Muscle of leg (tissue), 11 donors: ENCODE data around the gene ZNF70. TPM values are rescaled to one million over a fixed set of nuclear protein-coding genes. Genes with fewer than 3 reads are reported as not detected.

Experiments
- DNase-seq: peaks from one replicate; pipeline ENCODE4 v3.0.0; 2013
- H3K27ac ChIP-seq: one replicate; pipeline ENCODE4 v1.5.1; 2013; ENCODE audit warnings: mild to moderate bottlenecking, low read length, control low read depth
- H3K27me3 ChIP-seq: one replicate; pipeline ENCODE4 v1.6.1; 2013; ENCODE audit warnings: low read length; ENCODE audit not compliant: control insufficient read depth, insufficient read depth
- H3K36me3 ChIP-seq: one replicate; pipeline ENCODE4 v1.6.1; 2013; ENCODE audit warnings: low read length; ENCODE audit not compliant: control insufficient read depth, insufficient read depth
- H3K4me1 ChIP-seq: one replicate; pipeline ENCODE4 v1.6.1; 2013; ENCODE audit warnings: low read length; ENCODE audit not compliant: control insufficient read depth, insufficient read depth
- H3K4me3 ChIP-seq: one replicate; pipeline ENCODE4 v1.5.1; 2013; ENCODE audit warnings: low read length, control low read depth
- H3K9me3 ChIP-seq: replicated peaks from 2 replicates; pipeline ENCODE4 v1.6.1; 2013; ENCODE audit warnings: low read depth, low read length; ENCODE audit not compliant: control insufficient read depth
- WGBS: methylation state at CpG from one replicate; pipeline ENCODE4 v1.1.5; 2013; ENCODE audit warnings: missing lambda C conversion rate; ENCODE audit not compliant: insufficient coverage; 5-methylcytosine and 5-hydroxymethylcytosine counted together
- polyA plus RNA-seq, 8 donors: library from polyadenylated mRNA; unstranded; fragments of 120-200 nt; gene quantifications; one replicate each; pipeline versions ENCODE4 v1.2.1 to v1.2.3, GENCODE V29; 2013; ENCODE audit warnings: inconsistent platforms in 1 of 8, low replicate concordance in 1 of 8; ENCODE audit not compliant: insufficient read length in 8 of 8, insufficient read depth in 1 of 8
- total RNA-seq: library from RNA; stranded (reverse); fragments of 120-200 nt; gene quantifications from one replicate; pipeline ENCODE4 v1.2.4, GENCODE V29; 2013

Gene ZNF70
- total and polyA plus RNA-seq, 9 donors = 3.9 to 6.9 (median 5.1) TPM

DNA sequence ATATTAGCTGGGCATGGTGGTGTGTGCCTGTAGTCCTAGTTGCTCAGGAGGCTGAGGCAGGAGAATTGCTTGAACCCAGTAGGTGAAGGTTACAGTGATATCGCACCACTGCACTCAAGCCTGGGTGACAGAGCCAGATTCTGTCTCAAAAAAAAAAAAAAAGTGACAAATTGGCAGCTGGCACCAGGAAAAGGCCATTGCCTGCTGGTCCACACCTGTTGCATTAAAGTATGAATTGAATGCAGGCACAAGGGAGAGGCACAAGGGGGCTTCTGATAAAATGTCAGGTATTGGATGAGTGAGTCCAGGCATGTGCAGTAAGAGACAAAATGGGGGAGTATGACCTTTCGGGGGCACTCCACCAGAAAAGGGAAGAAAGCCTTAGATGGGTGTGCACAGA is 28.2 kb downstream of the ZNF70 start:
- Histone ChIP-seq H3K9me3 (no peaks in the 10 kb centered on the region), H3K27ac (no peak overlapping the region), H3K4me3 (no peak overlapping the region), H3K4me1 (peaks cover 2% of the 10 kb centered on the region), H3K27me3 (no peaks in the 10 kb centered on the region), H3K36me3 (no peaks in the 10 kb centered on the region)
- 88% methylated on average over 2 of the region's 2 CpGs for WGBS
- DNase-seq = no peak

DNA sequence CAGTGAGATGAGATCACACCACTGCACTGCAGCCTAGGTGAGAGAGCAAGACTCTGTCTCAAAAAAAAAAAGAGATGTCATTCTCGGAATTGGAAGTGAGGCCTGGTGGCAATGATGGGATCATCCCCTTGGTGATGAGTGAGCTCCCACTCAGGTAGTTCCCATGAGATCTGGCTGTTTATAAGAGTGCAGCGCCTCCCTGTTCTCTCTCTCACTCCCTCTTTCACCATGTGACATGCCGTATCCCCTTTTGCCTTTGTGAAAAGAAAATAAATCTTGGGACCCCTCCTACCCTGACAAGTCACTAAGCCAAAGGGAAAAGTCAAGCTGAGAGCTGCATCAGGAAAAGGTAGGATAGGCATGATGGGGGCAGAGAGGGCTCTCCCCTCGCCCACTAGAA is 28.8 kb downstream of the ZNF70 start:
- Histone ChIP-seq H3K9me3 (no peaks in the 10 kb centered on the region), H3K27ac (no peak overlapping the region), H3K27me3 (no peaks in the 10 kb centered on the region), H3K4me1 (peaks cover 6% of the 10 kb centered on the region), H3K4me3 (no peak overlapping the region), H3K36me3 (no peaks in the 10 kb centered on the region)
- DNase-seq = no peak
- 63% methylated on average over 1 of the region's 4 CpGs for WGBS

DNA sequence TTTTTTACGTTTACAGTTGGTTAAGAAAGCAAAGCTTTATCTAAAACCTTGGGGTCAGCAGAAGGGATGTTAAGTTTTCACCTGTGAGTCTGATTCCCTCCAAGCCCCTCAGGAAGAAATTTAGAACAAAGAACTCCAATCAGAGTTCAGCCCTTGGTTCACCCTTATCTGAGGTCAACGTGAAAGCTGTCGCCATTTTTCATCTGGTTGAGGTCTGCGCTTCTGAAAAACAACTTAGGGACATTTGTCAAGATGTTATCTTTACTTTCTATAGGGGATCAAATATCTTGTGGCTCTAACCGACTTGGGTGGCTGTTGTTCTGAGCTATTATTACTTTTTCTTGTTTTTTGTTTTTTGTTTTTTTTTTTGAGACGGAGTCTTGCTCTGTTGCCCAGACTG is 30.1 kb downstream of the ZNF70 start:
- Histone ChIP-seq H3K36me3 (no peaks in the 10 kb centered on the region), H3K4me3 (no peak overlapping the region), H3K27ac (no peak overlapping the region), H3K27me3 (no peaks in the 10 kb centered on the region), H3K4me1 (peaks cover 12% of the 10 kb centered on the region), H3K9me3 (no peaks in the 10 kb centered on the region)
- no CpG with 5 or more reads among the region's 6 CpGs for WGBS
- DNase-seq = no peak

DNA sequence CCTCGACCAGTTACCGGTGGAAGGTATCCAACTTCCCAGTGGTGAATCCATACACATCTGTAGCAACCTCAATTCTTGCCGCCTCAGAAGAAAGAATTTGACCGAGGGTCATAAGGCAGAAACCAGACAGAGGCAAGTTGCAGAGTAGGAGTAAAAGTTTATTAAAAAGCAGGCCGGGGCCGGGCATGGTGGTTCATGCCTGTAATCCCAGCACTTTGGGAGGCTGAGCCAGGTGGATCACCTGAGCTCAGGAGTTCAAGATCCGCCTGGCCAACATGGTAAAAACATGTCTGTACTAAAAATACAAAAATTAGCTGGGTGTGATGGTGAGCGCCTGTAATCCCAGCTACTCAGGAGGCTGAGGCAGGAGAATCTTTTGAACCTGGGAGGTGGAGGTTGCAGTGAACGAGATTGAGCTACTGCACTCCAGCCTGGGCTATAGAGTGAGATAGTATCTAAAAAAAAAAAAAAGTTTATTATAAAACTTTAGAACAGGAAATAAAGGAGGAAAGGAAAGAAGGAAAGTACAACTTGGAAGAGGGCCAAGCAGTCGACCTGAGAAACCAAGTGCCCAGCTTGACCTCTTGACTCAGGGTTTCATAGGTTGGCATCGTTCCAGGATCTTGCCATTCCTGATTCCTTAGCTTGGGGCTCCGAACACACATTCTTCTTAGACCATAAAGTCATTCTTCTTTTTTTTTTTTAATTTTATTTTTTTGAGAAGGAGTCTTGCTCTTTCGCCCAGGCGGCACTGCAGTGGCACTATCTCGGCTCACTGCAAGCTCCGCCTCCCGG is 32.3 kb downstream of the ZNF70 start:
- peak; percentile 15 for DNase-seq
- Histone ChIP-seq H3K27ac (no peak overlapping the region), H3K9me3 (no peaks in the 10 kb centered on the region), H3K36me3 (peaks cover 11% of the 10 kb centered on the region), H3K27me3 (no peaks in the 10 kb centered on the region), H3K4me1 (peaks cover 12% of the 10 kb centered on the region), H3K4me3 (no peak overlapping the region)
- 83% methylated on average over 5 of the region's 17 CpGs for WGBS

DNA sequence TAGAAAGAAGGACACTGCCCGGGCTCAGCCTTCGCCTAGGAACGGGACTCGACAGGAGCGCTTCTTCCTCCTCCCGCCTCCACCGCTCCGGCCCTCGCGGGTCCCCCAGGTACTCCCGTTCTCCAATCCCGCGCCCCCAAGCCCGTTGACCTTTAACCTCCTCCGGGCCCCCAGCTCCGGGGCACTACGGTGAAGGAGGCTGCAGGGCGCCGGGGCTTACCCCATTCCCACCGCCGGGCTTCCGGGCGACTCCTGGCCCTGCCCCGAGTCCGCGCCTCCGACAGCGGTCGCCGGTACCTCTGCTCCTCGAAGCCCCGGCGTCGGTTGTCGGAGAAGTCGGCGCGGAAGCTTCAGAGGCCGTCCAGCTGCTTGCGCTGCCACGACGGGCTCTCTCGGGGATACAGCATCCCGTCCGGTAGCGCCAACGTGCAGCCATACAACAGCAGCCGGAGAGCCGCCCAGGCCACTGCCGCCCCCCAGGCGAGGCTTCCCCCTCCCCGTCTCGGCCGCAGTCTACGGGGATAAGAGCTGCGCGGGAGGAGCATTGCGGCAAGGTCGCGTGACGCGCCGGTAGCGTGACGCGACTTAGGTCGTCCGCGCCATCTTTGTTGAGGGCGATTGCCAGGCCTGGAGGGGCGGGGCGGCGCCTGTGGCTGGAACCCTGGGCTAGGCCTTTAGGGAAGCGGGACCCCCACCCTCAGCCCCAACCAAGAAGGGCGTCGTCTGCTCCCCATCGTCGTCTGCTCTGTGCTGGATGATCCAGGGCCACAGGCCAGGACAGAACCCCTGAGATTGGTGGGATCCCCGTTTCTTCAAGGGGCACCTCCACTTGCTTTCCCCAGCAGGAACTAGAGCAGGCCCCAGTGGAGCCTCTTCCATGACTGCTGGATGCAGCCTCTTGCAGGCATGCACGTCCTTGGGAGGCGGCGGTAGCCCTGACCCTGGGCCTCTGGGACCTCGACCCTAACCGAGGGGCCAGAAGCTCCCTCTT is 33.8 kb downstream of the ZNF70 start:
- Histone ChIP-seq H3K4me3 (peak overlapping the region; percentile 90), H3K4me1 (peaks cover 10% of the 10 kb centered on the region), H3K27me3 (no peaks in the 10 kb centered on the region), H3K27ac (no peak overlapping the region), H3K36me3 (peaks cover 24% of the 10 kb centered on the region), H3K9me3 (no peaks in the 10 kb centered on the region)
- 1% methylated on average over 71 of the region's 84 CpGs for WGBS
- DNase-seq = peak; percentile 93

DNA sequence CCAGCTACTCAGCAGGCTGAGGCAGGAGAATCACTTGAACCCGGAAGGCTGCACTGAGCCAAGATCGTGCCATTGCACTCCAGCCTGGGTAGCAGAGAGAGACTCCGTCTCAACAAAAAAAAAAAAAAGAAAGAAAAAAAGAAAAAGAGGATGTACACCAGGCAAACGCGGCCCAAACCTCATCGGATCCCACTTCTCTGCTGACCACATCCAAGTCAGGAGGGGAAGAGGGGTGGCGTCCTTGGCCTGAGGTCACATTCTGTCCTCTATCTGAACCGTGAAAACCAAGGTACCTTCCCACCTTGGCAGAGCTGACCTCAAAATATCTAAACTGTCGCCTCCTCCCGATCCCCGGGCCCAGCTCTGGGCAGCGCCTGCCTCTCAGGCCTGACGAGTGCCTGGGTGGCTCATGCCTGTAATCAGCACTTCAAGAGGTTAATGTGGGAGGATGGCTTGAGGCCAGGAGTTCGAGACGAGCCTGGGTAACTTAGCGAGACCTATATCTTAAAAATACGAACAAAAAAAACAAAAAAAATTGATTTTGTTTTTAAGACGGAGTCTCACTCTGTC is 35.0 kb downstream of the ZNF70 start:
- H3K4me1 ChIP-seq = peaks cover 10% of the 10 kb centered on the region
- DNase-seq = no peak
- no peak overlapping the region for H3K27ac ChIP-seq
- peaks cover 35% of the 10 kb centered on the region for H3K36me3 ChIP-seq
- H3K9me3 ChIP-seq = no peaks in the 10 kb centered on the region
- H3K4me3 ChIP-seq = no peak overlapping the region
- H3K27me3 ChIP-seq = no peaks in the 10 kb centered on the region
- 74% methylated on average over 11 of the region's 18 CpGs for WGBS

DNA sequence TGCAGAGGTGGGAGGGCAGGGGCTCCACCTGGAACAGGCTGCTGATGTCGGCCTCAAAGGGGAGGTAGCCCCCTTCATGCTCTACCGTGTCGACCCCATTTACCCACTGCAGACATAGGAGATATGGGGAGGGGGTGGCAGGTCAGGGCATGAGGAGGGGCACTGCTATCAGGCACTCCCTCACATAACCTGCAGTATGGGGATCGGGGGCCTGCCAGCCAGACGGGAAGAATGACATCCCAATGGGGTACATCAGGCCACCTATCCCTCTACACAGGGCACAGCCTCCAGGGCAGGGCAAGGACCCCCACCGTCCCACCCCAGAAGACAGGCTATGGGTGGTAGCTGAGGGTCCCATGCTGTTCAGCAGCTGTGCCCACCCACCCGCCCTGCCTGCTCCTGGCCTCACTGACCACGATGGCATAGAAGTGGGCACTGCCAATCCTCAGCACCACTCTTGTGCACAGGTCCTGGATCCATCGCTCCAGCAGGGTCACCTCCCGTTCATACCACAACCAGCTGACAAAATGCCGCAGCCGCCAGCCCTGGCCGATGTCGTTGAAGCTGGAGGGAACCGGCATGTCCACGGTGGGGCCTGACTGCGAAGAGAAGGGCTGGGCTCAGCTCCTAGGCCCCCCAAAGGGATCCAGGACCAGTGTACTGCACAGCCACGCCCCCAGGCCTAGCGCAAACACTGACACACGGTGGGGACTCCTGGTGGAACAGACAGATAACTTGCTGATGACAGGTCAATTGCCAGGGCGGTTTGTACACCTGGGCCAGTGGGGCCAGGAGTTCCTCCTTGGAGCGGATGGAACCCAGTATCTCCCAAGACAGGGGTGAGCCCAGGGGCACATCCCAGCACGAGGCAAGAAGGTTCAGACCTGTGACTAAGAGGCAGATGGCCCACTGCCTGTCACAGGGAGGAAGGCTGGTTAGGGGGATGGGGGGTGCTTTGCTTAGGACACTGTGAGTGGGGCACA is 36.0 kb downstream of the ZNF70 start:
- no peak overlapping the region for H3K27ac ChIP-seq
- DNase-seq = no peak
- no peaks in the 10 kb centered on the region for H3K27me3 ChIP-seq
- 81% methylated on average over 14 of the region's 23 CpGs for WGBS
- H3K9me3 ChIP-seq = no peaks in the 10 kb centered on the region
- H3K4me1 ChIP-seq = peaks cover 10% of the 10 kb centered on the region
- H3K36me3 ChIP-seq = peaks cover 43% of the 10 kb centered on the region
- no peak overlapping the region for H3K4me3 ChIP-seq

DNA sequence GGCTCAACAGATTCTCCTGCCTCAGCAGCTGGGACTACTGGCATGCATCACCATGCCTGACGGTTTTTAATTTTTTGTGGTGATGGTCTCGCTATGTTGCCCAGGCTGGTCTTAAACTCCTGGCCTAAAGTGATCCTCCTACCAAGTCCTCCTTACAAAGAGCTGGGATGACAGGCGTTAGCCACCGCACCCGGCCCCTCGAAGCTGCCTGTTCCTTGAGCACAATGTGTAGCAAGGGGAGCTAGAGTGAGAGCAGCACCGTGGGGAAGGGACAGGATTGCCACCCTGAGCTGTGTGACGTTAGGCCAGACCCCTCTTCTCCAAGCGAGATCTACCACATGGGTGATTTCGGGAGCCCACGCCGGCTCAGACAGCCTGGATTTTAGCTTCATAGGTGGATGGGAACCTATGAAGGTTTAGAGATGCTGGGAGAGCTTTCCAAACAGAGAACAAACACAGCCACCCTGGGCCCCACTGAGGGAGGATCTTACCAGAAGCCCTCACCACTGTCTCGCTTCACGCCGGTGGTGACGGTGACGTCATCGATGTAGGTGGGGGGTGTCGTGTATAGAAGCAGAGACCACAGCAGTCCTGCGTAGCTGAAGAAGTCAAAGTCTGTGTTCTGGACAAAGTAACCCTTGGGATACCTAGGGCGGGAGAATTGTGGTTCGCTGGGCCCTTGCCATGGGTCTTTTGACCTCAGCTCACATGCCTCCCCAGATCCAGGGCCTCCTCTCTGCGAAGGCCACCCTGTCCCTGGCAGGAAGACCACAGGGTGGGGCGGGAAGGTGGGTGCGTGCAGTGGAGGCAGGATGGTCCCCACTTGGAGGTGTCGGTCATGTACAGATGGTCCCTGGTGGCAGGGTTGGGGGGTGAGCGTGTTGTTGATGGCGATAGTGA is 37.0 kb downstream of the ZNF70 start:
- Histone ChIP-seq H3K36me3 (peaks cover 46% of the 10 kb centered on the region), H3K4me3 (no peak overlapping the region), H3K9me3 (no peaks in the 10 kb centered on the region), H3K27ac (no peak overlapping the region), H3K27me3 (no peaks in the 10 kb centered on the region), H3K4me1 (peaks cover 10% of the 10 kb centered on the region)
- WGBS = 96% methylated on average over 15 of the region's 28 CpGs
- no peak for DNase-seq

DNA sequence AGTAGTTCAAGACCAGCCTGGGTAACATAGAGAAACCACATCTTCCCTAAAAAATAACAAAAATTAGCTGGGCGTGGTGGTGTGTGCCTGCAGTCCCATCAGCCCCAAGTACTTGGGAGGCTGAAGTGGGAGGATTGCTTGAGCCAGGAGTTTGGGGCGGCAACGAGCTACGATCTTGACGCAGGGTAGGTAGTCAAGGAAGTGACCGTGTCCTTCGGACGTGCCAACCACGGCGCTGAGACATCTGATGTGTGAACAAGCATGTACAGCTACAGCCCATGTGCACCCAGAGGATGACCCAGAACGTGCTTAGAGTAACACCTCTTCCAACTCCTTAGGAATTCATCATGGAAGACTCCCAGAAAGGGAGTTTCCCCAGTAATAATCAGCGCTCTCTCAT is 38.7 kb downstream of the ZNF70 start:
- H3K9me3 ChIP-seq = no peaks in the 10 kb centered on the region
- no peak for DNase-seq
- peaks cover 50% of the 10 kb centered on the region for H3K36me3 ChIP-seq
- no peak overlapping the region for H3K27ac ChIP-seq
- peaks cover 6% of the 10 kb centered on the region for H3K4me1 ChIP-seq
- H3K27me3 ChIP-seq = no peaks in the 10 kb centered on the region
- WGBS = 96% methylated on average over 8 of the region's 12 CpGs
- no peak overlapping the region for H3K4me3 ChIP-seq
